Middle frontal gyrus (tissue), 1 donor: ENCODE data around the gene PHF19.
A peak's percentile ranks its signal among the peaks of the same experiment; 100 is the strongest.

Experiments used
- DNase-seq: peaks from one replicate; pipeline ENCODE4 v3.0.0-alpha.2; 2015; ENCODE audit warnings: low spot score; ENCODE audit errors: extremely low spot score

The PHF19 gene

DNA sequence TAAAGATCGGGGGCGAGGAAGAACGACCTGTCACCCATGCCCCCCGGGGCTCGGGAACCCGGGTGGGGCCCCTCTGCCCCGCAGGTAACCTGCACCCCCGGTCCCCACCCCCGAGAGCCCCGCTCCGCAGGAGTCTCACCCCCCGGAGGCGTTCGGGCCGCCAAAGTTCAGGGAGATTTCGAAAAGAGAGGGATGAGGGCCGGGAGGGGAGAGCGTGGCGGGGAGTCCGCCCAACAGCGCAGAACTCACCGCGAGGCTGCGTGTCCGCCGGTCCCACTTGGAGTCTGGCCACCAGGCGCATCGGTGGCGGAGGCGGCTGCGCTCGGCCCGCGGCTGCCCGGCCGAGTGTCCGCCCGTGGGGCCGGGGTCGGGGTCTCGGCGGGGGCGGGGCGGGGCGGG lies at the start of gene PHF19:
Gene PHF19, minus strand, starts transcription at position 347 of the 399 bp plus-strand sequence. CDS start 2,447 bp downstream, outside the sequence.
- no peak for DNase-seq

DNA sequence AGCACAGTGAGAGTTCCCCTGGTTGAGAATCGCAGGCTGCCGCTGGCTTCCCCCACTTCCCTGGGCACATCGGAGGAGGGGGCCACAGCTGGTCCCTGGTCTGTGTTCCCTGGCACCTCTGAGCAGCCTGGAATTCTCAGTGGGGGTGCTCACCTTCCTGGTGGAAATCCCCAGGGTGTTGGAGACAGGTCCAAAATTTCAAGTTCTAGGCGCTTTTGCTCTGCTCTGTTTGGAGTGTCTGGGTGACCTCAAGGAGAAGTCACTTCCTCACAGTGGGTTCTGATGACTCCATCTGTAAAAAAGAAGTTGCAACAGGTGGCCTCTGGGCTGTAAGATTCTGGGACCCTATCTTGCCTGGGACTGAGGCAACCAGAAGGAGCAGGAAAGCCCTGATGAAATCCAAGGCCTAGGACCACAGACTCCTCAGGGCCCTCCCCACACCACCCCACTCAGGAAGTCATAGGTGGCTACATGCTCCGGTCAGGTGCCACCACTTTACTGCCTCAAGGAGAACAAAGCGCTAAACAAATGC lies 49.5 kb upstream of the PHF19 start, which contains the start of gene TRAF1:
Gene TRAF1, minus strand, starts transcription at position 400 of the 532 bp plus-strand sequence. CDS start 721 bp downstream, outside the sequence.
- DNase-seq = no peak

DNA sequence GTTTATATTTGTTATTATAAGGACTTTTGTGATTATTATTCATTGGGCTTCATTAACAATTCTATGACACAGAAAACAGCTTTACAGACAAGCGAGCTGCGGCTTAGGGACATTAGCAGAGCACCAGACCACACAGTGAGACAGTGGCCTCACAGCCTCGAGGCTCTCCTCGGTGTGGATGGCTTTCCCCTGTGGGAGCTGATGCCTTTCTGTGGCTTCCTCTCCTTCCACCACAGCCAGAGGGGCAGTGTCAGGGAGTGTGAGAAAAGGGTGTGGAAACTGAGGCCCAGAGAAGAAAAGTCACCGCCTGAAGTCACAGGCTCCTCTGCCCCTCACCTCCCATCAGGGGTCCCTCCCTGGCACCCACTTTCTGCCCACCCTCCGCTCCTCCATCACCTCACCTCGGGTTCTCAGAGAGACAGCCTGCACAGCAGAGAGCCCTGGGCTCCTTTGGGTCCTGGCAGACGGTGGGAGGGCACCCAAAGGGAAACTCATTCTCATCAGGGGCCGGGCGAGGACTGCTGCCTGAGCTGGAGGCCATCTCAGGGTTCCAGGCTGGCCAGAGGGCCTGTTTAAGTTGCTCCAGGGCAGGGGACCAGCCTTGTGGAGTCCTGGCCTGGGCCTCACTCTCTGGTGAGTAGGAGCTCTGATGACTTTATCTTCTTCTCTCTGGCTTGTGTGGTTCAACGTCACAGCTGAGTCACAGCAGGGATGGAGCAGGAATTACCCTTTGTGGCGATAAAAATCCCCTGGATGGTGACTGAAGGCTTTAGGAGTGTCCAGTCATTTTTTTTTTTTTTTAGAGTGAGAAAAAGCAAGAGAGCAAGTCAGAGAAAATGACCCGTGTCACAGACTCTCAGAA lies 48.8 kb upstream of the PHF19 start:
- DNase-seq = no peak

DNA sequence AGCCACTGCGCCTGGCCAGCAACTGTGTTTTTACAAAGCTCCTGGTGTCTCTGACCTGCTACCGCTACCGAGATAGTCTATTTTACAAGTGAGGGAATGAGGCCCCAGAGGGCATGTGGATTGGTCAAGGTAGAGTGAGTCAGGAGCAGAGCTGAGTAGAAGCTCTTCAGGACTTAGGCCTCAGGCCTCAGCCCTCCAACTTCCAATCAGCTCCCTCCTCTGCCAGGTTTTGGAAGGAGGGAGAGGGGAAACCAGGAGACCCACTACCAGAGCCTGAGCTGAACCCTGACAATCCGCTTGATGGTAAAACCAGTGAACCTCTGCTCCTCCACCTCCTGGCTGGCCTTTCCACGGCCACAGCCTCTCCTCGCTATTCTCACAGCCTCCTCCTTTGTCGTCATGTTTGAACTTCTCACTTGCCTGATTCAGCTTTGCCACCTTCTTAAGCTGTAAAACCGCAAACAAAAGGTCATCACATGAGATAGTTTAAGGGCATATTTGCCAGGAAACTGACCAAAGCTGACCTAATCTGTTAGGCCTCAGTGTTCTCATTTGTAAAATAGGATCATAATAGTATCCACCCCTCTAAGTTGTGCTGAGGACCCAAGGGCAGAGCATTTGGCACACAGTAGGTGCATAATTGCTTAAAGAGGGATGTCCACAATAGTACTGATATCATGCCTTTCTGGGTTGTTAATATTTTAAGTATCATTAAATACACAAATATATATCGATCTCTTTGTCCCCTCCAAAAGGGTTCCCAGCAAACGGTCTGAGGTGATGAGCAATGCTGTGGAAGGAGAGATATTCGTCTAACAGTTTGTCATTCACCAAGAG lies 47.9 kb upstream of the PHF19 start:
- no peak for DNase-seq

DNA sequence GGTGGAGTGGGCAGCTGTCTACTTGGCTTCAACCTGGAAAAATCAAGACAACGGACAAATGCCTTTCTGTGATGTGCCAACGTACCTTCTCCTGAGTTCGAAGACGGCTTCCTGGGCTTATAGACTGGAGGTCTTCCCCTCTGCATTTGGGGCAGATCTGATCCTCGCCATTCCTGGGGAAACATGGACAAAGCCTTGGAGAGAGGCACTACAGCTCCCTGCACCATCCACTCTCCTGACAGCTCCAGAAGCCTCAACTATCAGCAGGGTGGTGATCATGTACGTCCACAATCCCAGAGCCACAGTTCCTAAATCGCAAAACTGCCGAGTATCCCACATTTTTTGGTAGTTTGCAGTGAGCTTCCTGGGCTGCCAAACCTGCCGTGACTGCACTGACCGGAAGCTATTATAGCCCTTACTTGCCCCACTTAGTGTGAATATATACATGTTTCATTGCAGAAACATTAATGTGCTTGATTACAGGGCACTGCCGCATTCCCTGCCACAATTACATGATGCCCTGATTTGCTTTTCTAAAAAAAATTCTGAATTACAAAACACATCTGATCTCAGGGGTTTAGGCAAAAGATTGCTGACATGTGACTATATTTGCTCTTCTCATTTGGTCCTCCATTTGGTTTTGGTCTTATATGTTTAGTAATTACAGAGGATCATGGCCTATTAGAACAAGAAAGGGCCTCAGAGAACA lies 46.8 kb upstream of the PHF19 start:
- no peak for DNase-seq

DNA sequence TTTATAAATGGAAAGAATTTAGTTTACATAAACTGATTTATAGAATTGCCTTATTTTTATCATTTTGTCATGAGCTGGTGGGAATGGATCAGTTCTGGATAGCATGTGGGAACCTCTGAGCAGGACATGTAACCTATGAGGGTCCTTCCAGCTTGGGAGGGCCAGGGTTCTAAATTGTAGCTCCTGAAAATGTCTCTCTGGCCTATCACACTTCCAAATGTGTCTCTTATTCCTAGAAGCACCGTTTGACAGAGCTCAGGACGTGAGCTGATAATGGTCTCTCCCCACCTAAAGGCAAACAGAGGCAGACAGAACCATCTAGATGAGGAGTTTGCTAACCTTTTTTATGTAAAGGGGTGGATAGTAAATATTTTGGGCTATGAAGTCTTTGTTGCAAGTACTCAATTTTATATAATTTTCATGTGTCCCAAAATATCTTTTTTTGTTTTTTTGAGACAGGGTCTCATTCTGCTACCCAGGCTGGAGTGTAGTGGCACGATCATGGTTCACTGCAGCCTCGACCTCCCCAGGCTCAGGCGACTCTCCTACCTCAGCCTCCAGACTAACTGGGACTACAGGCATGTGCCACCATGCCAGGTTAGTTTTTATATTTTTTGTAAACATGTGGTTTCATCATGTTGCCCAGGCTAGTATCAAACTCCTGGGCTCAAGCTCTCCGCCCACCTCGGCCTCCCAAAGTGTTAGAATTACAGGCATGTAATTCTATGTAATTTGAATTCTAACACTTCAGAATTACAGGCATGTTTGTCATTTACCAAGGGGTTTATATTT lies 45.6 kb upstream of the PHF19 start:
- no peak for DNase-seq

DNA sequence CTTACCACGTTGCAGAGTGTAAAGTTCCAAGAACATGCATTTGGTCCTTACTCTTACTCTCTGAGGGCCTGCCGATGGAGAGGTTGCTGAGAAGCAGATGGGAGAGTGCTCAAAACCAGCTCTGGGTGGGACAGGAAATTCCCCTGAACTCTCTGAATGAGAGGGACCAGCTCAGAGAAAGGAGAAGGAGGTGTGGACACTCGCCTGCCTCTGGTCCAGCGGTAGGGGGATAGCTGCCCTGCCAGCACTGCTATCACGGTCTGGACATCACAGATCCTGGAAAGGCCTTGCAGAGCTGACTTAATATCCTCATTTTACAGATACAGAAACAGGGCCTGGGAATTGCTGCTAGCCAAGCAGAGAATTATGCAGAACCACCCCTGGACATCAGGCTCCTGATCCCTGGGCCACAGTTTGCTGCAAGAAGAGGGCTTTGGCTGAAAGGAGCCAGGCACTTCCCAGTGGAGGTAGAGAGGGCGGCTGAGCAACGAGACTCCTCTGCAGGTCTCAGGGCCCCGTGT lies 44.7 kb upstream of the PHF19 start:
- no peak for DNase-seq

DNA sequence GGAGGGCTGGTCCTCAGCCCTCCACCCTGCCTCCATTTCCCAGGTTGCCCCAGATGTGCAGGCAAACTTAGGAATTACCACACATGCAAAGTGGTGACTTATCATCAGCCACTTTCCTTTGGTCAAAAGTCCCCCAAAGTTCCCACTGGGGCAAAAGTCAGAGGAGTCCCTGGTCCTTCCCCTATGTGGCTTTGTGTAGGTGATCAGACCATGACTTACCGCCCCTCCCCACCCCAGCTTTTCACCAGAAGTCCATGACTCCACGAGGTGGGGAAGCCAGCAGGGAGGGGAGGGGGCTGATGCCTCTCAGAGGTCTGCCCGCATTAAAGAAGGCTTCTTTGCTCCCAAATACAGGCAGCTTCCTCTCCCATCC lies 43.8 kb upstream of the PHF19 start:
- DNase-seq = no peak

DNA sequence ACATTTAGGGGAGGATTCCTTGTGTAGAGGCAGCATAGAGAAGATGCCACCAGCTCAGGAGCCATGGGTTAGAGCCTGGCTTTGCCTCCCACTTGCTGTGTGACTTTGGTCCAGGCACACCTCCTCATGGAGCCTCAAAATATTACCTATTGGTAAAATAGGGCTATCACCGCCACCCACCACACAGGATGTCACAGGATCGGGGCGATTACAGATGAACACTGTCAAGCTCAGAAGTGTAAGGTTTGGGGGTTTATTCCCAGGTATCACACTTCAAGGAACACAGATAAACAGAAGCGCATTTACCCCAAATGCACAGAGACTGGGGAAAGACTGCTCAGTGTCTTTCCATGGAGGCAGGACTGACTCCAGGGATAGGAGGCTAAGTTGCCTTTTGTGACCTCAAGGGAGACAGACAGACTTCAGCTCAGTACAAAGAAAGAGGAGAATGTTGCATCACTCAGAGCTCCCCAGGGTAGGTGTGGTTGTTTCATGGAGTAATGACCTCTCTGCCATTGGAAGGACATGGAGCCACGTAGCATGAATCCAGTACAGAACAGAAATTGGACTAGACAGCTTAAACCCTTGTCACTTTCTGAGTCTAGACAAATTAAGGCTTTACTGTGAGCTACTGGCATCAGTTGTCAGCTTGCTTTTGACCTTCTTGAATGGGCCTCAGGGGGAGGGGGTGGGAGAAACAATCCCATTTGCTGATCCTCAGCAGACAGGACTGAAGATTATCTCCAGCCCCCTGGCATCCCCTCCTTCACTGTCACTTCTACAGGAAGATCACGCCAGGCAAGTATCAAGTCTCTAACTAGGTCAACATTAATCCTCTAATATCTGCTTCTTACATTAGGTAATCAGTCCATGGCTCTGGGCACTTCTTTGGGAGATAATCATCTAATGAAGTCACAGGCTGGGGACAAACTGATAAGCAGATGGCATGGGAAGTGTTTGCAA lies 43.1 kb upstream of the PHF19 start:
- no peak for DNase-seq

DNA sequence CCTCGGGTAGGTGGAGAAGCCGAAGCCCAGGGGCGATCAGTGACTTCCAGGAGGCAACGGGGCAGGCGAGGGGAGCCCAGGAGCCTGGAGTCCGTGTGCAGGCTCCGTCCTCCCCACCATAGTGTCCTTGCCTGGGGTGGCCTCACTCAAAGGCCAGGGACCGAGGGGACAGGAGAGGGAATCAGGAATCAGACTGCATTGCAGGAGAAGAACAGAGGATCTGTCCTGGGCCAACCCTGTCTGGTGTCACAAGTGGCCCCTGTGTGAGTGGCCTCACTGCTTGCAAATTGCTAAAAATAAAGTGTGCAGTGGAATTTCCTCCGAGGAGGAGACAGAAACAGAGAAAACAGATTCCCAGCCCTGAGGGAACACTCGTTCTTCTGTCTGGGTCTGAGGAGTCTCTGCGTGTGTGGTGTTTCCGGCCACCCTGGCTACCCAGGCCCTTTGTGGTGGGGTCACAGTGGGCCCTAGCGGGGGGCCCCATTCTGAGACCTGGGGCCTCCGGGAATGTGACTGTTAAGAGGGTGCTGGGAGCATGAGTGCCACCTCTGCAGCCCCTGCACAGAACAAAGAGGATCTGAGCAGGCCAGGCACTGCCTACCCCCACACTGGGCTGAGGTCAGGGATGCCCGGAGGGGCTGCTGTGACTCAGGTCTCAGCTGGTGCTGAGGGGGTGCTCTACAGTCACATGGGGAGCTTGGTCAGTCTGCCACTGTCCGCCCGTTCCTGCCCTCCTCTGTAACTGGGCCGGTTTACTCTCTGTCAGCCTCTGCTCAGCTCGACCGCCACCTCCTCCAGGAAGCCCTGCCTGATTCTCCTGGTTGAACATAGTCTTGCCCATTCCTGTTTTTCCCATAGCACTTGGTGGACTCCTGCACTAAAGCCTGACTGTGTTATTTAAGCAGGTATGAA lies 42.2 kb upstream of the PHF19 start:
- DNase-seq = no peak

DNA sequence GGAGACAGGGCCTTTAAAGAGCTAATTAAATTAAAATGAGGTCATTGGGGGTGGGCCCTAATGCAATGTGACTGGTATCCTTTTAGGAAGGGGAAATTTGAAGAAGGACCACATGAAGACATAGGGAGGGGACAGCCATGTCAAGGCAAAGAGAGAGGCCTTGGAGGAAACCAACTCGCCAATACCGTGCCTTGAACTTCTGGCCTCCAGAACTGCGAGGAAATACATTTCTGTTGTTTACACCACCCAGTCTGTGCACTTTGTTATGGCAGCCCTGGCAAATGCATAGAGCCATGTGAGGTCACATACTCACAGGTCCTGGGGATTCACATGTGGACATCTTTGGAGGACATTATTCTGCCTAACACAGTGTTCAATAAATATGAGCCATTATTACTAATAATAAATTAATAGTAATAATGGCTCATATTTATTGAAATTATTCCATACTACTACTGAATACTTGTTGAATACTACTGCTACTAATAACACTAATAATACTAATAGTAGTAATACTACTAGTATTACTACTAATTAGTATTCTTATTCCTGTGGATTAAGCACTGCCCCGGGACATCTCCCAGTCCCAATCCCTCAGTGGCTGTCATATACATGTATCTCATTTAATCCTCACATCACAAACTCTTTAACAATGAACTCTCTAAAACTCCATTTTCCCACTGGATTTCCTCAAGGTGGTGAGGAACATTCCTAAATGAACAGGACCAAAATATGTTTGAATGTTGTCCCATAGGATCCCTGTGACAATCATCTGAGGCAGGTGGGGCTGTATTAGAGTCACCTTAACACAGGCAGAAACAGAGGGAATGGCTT lies 41.2 kb upstream of the PHF19 start:
- DNase-seq = no peak

DNA sequence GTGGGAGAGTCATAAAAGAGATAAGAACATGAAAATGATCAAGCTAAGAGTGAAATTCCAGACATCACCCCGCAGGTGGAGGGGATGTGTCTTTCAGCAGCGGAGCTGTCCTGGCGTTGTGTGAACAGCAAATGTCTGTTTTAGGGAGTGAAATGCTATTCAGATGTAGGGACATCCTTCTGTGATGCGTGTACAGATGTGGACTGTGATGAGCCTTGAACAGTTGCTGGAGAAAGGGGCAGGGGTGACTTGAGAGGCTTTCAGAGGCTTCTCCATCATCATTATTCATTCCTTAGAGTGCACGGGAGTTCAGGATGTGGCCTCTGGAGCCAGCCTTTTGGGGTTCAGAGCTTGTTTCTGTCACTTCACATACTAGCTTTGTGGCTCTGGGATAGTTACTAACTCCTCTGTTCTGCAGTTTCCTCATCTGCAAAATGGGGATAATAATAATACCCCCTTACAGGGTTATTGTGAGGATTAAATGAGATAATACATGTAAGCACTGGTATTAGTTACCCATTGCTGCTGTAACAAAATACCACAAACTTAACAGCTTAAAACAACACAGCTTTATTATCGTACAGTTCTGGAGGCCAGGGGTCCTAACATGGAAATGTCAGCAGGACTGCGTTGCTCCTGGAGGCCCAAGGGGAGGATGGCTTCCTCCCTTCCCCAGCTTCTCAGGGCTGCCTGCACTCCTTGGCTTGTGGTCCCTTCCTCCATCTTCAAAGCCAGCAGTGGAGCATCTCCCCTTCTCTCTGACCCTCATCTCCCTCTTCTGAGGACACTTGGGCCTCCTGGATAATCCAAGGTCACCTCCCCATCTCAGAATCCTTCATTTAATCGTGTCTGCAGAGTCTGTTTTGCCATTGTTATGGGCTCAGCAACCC lies 40.2 kb upstream of the PHF19 start:
- no peak for DNase-seq

DNA sequence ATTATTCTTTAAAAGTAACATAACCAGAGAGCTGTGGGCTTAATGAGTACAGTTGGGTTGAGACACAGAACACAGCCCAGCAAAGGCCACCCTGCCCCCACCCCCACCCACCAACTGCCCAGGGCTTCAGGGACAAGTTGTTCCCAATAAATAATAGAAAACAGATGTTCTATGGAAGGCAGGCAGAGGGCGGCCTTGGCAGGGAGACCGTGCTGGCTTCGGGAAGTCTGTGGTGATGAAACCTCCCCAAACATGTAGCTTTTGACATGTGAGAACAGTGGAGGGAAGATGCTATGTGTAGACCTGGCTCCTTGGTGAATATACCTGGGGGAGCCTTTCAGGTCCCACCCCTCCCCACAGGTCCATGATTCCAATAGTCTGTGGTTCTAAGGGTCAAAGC lies 39.6 kb upstream of the PHF19 start:
- DNase-seq = no peak

DNA sequence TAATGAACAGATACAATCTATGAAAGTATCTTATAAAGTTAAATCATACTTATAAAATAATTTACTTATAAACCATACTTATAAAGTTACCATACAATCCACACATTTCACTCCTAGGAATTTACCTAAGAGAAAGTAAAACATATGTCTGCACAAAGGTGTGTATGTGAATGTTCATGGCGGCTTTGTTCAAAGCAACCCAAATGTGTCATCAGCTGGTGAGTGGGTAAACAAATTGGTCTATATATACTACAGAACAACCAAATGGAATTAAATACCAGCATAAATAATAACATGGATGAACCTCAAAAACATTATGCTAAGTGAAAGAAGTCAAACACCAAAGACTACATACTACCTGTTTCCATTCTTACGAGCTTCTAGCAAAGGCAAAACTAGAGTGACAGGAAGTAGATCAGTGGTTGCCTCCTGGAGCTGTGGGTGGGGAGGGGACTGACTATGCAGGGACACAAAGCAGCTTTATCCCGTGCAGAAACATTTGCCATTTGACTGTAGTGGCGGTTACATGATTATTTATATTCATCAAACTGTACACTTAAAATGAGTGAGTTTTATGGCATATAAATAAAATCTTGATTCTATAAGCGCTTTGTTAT lies 39.0 kb upstream of the PHF19 start:
- DNase-seq = no peak

DNA sequence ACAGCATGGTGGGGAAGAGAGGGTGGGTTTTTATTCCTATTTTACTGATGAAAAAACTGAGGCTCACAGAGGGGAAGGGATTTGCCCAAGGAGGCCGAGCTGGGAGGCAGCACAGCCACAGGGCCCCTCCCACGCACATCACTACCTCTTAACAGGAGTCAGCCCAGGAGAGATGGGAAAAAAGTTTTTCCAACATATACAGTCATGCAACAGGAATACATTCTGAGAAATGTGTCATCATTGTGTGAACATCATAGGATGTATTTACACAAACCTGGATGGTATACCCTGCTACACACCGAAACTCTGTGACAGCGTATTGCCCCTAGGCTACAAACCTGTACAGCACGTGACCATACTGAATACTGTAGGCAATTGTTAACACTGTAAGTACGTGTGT lies 38.0 kb upstream of the PHF19 start:
- no peak for DNase-seq

DNA sequence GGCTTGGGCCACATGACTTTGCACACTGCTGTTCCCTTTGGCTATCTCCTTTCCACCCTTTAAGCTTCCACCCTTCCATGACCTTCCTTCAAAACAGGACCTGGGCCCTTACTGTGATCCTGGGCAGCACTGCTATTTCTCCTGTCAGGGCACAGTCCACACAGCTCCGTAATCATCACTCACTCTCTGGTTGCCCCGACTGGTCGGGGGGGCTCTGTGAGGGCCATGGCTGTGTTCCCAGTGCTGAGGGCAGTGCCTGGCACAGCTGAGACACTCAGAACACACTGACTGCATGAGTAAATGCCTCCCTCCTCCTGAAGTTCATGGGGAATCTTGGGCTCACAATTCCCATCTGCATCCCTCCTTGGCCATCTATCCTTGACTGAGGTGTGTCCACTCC lies 37.4 kb upstream of the PHF19 start:
- DNase-seq = peak; percentile 40
